Measurements from ENCODE around the gene MALRD1. TPM values are rescaled to one million over a fixed set of nuclear protein-coding genes. Genes with fewer than 3 reads are reported as not detected.

Gene MALRD1
- total RNA-seq, 6 experiments from 2014 or later = 0.29 to 0.49 (median 0.34) TPM; not detected in 2

DNA sequence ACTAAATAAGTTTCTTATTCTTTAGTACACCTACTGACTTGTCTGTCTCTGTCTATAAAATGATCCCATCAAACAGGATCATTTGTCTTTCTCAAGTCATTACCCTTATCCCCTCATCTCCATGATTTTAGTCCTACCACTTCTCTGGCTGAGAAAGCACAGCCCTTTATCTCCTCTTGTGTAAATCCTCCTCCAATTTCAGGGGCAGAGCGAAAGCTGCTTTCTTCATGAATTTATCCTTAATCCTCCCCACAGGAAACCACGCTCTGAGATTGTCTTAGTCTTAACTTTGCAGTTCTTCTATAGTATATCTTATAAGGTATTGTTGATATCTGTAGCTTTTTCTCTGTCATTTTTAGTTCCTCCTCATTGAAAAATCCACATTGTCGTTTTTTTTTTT lies 528.0 kb downstream of the MALRD1 start:
- DNase-seq (no peak), ATAC-seq (no peak)
- Histone ChIP-seq H3K27ac (no peak overlapping the region), H3K4me3 (no peak overlapping the region), H3K9me3 (no peaks in the 10 kb centered on the region), H3K4me1 (no peaks in the 10 kb centered on the region), H3K27me3 (no peaks in the 10 kb centered on the region), H3K36me3 (no peaks in the 10 kb centered on the region)
- intact Hi-C loops (cut with DNase I) = no loop called here
- TF ChIP-seq POLR2A (IDR thresholded peaks at IDR 0.05) = no peak
- TF ChIP-seq, protein P1, sequence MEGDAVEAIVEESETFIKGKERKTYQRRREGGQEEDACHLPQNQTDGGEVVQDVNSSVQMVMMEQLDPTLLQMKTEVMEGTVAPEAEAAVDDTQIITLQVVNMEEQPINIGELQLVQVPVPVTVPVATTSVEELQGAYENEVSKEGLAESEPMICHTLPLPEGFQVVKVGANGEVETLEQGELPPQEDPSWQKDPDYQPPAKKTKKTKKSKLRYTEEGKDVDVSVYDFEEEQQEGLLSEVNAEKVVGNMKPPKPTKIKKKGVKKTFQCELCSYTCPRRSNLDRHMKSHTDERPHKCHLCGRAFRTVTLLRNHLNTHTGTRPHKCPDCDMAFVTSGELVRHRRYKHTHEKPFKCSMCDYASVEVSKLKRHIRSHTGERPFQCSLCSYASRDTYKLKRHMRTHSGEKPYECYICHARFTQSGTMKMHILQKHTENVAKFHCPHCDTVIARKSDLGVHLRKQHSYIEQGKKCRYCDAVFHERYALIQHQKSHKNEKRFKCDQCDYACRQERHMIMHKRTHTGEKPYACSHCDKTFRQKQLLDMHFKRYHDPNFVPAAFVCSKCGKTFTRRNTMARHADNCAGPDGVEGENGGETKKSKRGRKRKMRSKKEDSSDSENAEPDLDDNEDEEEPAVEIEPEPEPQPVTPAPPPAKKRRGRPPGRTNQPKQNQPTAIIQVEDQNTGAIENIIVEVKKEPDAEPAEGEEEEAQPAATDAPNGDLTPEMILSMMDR (IDR thresholded peaks at IDR 0.05) = no peak
- WGBS (ENCODE audit: insufficient coverage, low coverage, low lambda C conversion rate, missing lambda C conversion rate) = 63% methylated on average over 3 of the region's 3 CpGs

DNA sequence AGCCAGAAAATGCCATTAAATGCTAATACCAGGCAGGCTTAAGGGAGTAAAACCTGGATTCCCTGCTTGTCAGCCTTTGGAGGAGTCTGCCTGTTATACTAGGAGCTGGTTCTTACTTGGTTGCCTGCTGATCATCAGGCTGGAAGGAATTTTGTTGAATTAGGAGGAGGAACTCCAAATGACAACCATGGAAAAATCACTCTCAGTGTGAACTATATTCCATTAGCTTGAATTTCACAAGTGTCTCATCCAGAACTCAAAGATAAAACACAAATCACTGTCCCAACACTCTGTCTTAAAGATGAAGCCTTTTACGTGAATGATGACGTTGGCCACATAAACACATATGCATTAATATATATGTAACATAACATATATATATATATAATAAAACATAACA lies 528.8 kb downstream of the MALRD1 start:
- intact Hi-C loops (cut with DNase I) = no loop called here
- Histone ChIP-seq H3K4me3 (no peak overlapping the region), H3K36me3 (no peaks in the 10 kb centered on the region), H3K27me3 (no peaks in the 10 kb centered on the region), H3K27ac (no peak overlapping the region), H3K4me1 (no peaks in the 10 kb centered on the region), H3K9me3 (no peaks in the 10 kb centered on the region)
- DNase-seq = no peak
- ATAC-seq = no peak
- WGBS (ENCODE audit: insufficient coverage, low coverage, low lambda C conversion rate, missing lambda C conversion rate) = 72% methylated on average over 2 of the region's 2 CpGs
- no peak for TF ChIP-seq POLR2A (IDR thresholded peaks at IDR 0.05)
- TF ChIP-seq, protein P1 (IDR thresholded peaks at IDR 0.05) = no peak

DNA sequence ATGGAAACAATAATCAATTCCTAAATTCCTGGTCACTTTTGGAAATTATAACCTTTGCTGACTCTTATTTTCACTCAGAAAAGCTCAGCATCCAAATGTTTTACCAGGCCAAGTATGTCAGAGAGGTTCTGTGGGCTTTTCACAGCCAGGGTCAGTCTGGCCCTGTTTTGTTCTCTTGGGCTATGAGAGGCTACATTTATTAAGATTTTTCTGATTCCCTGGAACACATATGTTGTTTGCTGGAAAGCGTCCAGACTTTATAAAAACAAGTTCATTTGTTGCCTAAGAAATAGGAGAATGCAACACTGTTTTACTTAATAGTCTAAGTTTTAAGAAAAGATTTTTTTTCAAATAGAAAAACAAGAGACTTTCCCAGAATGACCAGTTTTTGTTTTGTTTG lies 529.2 kb downstream of the MALRD1 start:
- Histone ChIP-seq H3K36me3 (no peaks in the 10 kb centered on the region), H3K27ac (no peak overlapping the region), H3K4me1 (no peaks in the 10 kb centered on the region), H3K4me3 (no peak overlapping the region), H3K27me3 (no peaks in the 10 kb centered on the region), H3K9me3 (no peaks in the 10 kb centered on the region)
- intact Hi-C loops (cut with DNase I) = no loop called here
- DNase-seq (no peak), ATAC-seq (no peak)
- WGBS (ENCODE audit: insufficient coverage, low coverage, low lambda C conversion rate, missing lambda C conversion rate) = 12% methylated on average over 1 of the region's 1 CpG
- TF ChIP-seq, protein P1 (IDR thresholded peaks at IDR 0.05) = no peak

DNA sequence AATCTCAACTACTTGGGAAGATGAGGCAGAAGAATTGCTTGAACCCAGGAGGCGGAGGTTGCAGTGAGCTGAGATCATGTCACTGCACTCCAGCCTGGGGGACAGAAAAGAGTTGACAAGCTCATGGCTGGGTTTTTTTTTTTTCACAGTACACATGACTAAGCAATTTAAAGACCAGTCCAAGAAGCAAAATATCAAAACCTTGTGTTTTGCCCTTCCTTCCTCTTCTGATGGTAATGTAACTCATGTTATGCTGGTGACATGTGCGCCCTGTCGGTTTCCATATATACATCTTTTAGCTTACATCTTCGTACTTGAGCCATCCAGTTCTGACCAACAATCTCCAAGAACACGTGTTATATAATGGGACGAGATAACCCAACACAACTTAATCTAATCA lies 530.0 kb downstream of the MALRD1 start:
- intact Hi-C loops (cut with DNase I) = no loop called here
- ATAC-seq = no peak
- Histone ChIP-seq H3K27me3 (no peaks in the 10 kb centered on the region), H3K4me3 (no peak overlapping the region), H3K4me1 (no peaks in the 10 kb centered on the region), H3K9me3 (no peaks in the 10 kb centered on the region), H3K36me3 (no peaks in the 10 kb centered on the region), H3K27ac (no peak overlapping the region)
- TF ChIP-seq, protein P1 (IDR thresholded peaks at IDR 0.05) = no peak
- no peak for TF ChIP-seq POLR2A (IDR thresholded peaks at IDR 0.05)
- WGBS (ENCODE audit: insufficient coverage, low coverage, low lambda C conversion rate, missing lambda C conversion rate) = 74% methylated on average over 6 of the region's 6 CpGs
- DNase-seq = no peak

All from right lobe of liver (tissue), 6 donors.